Stimulated activated CD8-positive, alpha-beta memory T cell treated with anti-CD3 and anti-CD28 coated beads, Interleukin-12 subunit alpha, Interleukin-12 subunit beta, amount 100 ng/mL, for 1 hour (primary cell): Measurements from ENCODE around the gene FARP1.

Source experiments
- DNase-seq: peaks from one replicate; pipeline ENCODE4 v3.0.0-alpha.2; 2020; ENCODE audit warnings: low read depth

FARP1 gene

DNA sequence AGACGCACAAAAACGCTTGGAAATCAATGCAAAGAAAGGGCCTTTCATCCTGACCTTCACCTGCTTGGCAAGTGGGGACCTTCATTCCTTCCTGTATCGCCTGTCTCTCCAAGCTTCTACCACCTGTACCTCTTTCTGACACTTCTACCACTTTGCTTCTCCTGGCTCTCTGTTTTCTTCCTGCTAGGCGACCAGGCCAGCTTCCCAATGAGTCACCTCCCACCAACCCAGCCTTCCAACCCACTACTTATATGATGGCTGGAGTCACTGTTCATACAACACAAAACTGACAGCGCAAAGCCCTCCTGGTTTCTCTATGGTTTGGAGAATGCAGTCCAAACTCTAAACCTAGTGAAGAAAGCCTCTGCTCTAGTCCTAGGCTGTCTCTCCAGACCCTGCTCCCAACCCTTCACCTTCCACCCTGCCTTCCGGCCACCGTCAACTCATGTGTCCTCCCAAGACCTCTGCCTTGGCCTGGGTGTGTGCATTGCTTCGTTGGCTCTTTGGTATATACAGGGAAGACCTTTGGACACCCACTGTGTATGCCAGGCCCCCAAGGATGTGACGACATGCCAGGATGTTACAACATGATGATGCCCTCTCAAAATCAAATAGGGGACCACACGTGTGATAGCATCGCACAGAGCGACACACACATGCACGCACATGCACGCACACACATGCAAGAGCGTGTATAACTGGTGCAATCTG, 285.5 kb downstream of the FARP1 start:
- DNase-seq = no peak

DNA sequence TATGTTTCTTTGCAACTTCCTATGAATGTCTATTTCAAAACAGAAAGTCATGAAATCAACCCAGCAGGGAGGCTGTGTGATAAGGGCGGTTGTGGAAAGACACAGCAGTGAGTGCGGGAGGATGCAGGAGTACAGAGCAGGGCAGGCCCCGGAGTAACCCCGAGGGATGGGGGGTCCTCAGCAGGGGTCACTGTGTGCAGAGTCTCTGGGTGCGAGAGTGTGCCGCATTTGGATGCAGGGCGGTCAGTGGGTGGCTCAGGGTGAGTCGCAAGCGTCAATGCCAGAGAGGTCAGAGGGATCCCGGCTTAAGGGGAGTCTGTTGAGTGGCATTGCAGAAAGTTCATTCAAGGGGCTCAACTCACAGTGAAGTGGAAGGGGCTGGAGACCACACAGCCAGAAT, 286.2 kb downstream of the FARP1 start:
- no peak for DNase-seq

- DNase-seq = no peak
Observed at GRCh38 chr13:98429531-98429930, 286.6 kb downstream of the FARP1 start.

DNA sequence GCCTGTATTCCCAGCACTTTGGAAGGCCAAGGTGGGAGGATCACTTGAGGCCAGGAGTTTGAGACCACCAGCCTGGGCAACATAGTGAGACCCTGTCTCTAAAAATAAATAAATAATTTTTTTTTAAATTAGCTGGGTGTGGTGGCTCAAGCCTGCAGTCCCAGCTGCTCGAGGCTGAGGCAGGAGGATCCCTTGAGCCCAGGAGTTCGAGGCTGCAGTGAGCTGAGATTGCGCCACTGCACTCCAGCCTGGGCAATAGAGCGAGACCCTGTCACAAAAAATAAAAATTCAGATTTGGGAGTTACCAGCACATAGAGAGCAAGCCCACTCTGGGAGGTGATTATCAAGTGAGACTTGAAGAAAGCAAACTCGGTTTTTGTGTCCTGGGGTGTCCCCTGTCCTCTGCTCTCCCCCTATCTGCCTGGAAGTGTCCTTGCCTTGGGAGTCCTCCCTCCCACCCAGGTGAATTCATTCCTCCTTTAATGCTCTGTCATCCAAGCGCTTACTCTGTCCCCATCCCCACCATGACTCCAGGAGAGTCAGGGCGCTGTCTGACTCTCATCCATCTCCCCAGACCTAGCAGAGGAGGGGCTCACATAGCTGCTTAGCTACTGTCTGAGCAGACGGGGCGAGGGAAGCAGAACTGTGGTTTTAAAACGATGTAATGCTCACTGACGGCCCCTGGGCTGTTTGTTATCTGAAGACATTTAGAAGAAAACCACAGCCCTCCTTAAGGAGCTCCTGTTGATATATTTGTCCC, 287.3 kb downstream of the FARP1 start:
- DNase-seq = no peak

DNA sequence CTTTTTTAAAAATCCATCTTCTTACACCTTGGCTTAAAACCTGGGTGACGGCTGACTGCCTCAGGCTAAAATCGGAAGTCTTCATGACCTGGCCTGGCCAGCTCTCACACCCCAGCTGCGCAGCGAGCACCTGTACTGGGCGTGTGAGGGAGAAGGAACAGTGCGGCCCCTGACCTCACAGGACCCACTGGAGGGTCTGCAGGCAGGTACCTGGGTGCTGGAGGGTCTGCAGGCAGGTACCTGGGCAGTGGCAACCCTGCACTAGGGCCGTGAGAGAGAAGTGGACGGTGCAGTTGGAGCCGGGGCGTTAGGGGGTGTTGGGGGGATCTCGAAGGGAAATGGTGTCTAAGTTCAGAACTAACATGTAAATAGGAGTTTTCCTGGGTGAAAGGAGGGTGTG, 289.7 kb downstream of the FARP1 start:
- DNase-seq = no peak

DNA sequence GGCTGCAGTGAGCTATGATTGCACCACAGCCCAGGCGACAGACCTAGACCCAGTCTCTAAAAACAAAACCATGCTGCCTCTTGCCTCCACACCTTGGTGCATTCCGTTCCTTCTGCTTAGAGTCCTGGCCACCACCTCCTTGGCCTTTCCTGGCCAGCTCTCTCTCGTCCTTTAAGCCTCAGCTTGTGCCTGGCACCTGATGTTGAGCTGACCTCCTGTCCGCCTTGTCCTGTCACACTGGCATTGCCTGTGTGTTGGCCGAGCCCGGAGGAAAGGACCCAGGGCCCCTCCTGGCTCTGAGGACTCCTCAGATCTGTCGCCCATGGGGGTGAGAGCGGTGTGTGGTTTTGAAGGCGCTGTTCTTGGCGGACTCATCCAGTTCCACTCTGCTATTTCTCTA, 290.8 kb downstream of the FARP1 start:
- DNase-seq = no peak

DNA sequence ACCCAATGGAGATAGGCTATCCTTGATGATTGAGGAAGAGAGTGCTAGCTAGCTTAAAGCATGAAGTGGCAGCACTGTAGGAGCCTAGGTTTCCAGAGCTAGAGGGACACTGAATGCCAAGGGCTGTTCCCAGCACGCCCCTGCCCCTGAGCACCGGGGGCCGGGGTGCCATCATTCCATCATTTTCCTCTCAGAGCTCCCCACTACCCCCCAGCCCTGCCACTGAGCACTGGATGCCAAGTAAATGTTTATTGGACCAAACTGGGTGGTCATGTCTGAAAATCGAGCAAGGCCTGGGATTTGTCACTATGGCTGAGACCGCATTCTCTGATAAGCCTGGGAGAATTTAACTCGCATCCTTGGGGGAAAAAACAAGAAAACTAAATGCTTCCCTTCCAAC, 291.2 kb downstream of the FARP1 start:
- DNase-seq = no peak

GRCh38 chr13:98435376-98435775, 292.5 kb downstream of the FARP1 start:
- no peak for DNase-seq

DNA sequence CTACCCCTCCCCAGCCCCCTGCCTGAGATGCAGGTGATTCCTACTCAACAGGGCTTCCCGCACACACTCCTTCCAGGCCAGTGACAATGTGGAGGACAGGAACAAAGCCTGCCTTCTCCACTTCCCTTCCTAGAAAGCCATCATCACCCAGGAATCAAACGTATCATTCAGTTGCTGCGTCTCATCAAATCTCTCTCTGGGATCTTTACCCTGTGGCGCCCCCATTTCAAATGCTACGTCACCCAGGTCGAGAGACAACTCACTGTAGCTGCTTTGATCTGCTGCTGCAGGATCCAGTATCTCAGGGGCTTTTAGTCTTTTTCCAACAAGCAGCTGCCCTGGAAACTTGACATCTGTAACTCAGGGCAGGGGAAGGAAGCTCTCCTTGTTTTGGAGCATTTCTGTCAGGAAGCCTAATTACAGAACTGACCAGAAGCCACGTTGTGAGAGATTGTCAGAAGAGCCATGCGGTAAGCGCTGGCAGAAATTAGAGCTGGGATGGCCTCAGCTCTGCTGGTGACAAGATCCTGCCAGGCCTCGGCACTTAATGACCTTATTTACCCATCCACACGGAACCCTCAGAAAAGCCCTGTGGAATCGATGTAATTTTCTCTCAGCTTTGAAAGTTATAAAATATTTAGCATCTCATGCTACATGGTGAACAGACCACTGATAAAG, 293.5 kb downstream of the FARP1 start:
- no peak for DNase-seq

GRCh38 chr13:98438246-98439125, 295.6 kb downstream of the FARP1 start:
- no peak for DNase-seq

DNA sequence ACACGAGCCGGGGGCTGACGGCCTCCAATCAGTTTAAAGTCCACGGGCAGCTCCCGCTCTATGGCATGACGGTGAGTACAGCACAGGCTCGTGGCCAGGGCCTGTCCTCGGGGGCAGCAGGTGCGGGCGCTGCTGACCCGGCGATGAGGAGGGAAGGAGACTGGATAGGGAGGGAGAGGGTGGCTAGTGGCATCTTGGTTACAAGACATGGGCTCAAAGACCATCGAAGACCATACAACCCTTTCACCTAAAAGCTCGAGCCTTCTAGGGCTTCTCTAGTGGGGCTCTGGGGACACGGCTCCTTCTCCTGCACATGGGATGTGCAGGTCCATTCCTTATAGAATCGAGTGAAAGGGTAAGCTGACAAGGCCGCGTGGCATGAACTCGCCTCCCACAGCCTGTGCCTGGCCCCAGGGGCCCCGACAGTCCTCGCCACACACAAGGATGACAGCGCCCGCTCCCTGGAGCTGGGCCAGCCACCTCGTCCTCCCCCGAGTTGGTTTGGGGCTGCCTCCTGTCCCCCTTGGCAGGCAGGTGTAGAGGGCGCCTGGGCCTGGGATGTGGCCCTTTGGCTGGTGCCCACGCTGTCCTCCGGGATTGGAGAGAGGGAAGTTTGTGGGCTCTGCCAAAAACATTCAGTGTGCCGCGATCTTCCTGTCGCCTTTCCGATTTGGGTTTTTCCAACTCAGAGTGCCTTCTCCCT, 296.4 kb downstream of the FARP1 start:
- no peak for DNase-seq

GRCh38 chr13:98439896-98440295, 297.0 kb downstream of the FARP1 start:
- DNase-seq = no peak

DNA sequence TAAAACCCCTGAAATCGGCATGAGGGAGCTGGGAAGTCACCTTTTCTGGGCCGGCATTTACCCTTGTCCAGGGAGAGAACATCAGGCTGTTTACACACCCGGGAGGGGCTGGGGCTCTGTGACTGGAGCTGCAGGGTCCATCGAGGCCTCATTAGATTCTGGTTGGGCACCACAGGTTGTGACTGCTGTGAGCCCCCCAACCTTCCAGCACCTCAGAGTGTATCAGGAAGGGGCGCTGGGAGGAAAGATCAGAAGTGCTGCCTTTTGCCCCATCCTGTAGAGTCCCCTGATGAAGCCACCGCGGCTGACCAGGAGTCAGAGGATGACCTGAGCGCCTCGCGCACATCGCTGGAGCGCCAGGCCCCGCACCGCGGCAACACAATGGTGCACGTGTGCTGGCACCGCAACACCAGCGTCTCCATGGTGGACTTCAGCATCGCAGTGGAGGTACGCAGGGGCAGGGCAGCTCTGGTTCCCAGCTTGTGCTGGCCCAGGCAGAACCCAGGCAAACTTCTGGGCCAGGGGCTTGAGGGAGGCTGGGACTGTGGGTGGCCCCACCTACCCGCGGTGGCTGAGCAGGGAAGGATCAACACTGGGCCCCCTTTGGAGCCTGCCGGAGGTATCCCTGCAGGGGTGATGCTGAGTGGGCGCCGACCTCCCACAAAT, 297.6 kb downstream of the FARP1 start:
- no peak for DNase-seq

DNA sequence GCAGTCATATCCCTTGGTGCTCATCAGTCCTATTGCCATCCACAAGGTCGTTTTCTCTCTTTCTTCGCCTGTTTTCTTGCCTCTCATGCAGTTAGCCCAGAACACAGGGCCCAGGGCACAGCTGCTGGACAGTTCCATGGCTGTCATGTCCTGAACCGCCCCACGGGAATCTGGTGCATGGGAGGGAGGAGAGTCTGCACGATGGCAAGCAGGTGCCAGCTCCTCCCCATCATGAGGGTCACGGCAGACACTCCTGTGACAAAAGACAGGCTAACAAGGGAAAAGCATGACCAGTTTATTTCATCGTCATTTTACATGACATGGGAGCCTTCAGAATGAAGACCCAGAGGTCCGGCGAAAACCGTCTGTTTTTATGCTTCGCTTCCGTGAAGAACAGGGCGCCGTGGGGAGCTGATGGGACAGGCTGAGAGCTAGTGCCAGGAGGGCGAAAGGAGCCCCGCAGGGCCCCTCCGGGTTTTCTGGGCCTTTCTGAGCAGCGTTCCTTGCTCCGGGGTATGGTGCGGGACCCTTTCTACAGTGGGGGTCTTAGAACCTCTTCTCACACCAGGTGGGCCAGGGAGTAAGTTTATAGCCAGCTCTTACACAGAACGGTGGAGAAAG, 298.3 kb downstream of the FARP1 start:
- DNase-seq = no peak

DNA sequence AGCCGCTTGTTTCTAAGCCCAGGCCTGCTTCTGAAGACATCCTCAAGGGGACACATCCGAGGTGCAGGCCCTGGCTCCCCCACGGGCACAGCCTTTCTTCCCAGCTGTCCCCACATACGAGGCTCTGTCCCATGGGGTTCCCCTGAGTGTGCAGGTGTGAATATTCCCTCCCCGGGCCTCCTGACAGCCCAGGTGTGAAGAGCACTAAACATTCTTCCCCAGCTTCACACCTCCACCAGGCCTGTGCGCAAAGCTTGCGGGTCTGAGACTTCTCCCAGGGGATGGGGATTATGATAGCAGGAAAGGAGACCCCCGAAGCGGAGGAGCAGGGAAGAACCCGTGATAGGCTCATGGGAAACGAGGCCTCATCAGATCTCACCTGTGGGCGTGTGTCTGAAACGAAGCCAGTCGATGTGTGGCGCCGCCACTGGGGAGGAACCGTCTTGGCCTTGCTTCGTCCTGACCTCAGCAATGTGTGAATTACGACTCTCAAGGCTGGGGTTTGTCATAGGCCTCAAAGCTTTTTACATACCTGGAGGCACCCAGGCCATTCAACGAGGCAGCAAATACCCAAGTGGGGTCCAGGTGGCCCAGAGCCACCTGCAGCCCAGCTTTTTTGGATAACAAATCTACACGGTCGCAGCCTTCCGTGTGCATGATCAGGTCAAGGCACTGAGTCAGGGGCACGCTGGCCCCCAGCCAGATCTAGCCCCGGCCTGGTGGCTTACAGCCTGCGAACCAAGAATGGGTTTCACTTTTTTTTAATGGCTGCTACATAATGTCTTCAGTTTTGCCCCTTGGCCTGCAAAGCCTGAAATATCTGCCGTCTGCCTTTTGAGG, 299.7 kb downstream of the FARP1 start:
- DNase-seq = no peak

DNA sequence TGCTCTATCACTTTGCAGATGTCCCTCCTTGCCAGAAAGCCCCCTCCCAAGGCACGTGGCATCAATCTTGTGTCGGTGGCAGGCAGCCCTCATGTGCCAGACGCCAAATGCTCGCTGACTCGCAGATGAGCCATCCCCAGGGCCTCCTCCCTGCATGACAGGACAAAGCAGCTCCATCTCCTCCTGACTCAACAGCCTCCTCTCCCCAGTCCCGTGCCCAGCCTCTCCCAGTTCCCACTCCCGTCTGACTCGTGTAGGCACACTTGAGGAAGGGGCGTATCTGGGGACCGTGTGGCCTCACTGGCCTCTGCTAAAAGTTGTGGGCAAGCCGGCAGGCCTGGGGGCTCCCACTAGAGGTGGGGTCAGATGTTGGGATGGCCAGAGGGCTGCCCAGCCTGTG, 300.4 kb downstream of the FARP1 start:
- DNase-seq = no peak

GRCh38 chr13:98443800-98444325, 301.0 kb downstream of the FARP1 start:
- DNase-seq = no peak

GRCh38 chr13:98444381-98444780, 301.5 kb downstream of the FARP1 start:
- DNase-seq = no peak
